Chondrocyte (in vitro differentiated cells): ENCODE measurements around the gene C11orf52. TPM values are rescaled to one million over a fixed set of nuclear protein-coding genes. Genes with fewer than 3 reads are reported as not detected.
A peak's percentile ranks its signal among the peaks of the same experiment; 100 is the strongest.
"Not testable (repeated sequence)": the region's sequence is repeated elsewhere in the genome, so short reads cannot be mapped to it uniquely, and the experiment has no call there.

ENCODE experiments used
- DNase-seq: peaks from one replicate; pipeline ENCODE4 v3.0.0; 2021; ENCODE audit warnings: mixed read lengths, low spot score
- H3K27ac Mint-ChIP-seq: one replicate; pipeline ENCODE4 v1.8.0; 2021; ENCODE audit warnings: mild to moderate bottlenecking, moderate library complexity, mixed read lengths; ENCODE audit not compliant: unreplicated experiment
- H3K27me3 Mint-ChIP-seq: 2 replicates; pipeline ENCODE4 v1.8.0; 2021; ENCODE audit warnings: low read depth, mixed read lengths
- H3K36me3 Mint-ChIP-seq: 2 replicates; pipeline ENCODE4 v1.8.0; 2021; ENCODE audit warnings: low read depth, mixed read lengths
- H3K4me1 Mint-ChIP-seq: 2 replicates; pipeline ENCODE4 v1.8.0; 2021; ENCODE audit warnings: low read depth, mild to moderate bottlenecking, mixed read lengths
- H3K4me3 Mint-ChIP-seq: one replicate; pipeline ENCODE4 v1.8.0; 2021; ENCODE audit warnings: mild to moderate bottlenecking, moderate library complexity, mixed read lengths; ENCODE audit not compliant: unreplicated experiment
- H3K9me3 Mint-ChIP-seq: 2 replicates; pipeline ENCODE4 v1.8.0; 2021; ENCODE audit warnings: low read depth, mixed read lengths
- total RNA-seq: library from RNA; stranded (reverse); gene quantifications from 3 replicates; pipeline ENCODE4 v1.2.1, GENCODE V29; 2021
- TF ChIP-seq, protein P1 (sequence below): fragments of 200-600 bp; sonication (generic); IDR thresholded peaks from 2 replicates; pipeline ENCODE4 v1.5.0; 2021; ENCODE audit warnings: antibody characterized with exemption, mild to moderate bottlenecking, moderate library complexity

Gene C11orf52
- total RNA-seq, 1 donor from 2014 or later: 0.67 TPM

DNA sequence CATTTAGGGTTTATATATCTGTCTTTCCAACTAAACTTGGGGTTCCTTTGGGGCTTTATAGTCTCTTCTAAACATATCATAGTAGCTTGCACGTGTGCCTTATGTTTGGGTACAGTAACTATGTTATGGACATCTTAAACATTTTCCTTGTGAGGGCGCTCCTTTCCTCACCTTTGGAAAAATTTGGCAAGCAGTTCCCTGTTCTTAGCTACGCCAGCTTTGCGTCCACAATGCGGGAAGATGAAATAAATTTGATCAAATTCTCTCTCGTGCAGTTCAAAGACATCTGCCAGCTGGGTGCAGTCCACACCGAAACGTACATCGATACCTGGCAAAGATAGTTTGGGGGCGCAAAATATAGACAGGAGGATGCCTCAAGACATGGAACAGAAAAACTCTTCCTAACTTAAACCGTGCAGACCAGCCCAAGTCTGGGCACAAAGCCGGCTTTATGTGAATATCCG, 40.3 kb upstream of the C11orf52 start:
- peak overlapping the region; percentile 95 for H3K4me3 Mint-ChIP-seq
- H3K27ac Mint-ChIP-seq: peak overlapping the region; percentile 100
- TF ChIP-seq, protein P1, sequence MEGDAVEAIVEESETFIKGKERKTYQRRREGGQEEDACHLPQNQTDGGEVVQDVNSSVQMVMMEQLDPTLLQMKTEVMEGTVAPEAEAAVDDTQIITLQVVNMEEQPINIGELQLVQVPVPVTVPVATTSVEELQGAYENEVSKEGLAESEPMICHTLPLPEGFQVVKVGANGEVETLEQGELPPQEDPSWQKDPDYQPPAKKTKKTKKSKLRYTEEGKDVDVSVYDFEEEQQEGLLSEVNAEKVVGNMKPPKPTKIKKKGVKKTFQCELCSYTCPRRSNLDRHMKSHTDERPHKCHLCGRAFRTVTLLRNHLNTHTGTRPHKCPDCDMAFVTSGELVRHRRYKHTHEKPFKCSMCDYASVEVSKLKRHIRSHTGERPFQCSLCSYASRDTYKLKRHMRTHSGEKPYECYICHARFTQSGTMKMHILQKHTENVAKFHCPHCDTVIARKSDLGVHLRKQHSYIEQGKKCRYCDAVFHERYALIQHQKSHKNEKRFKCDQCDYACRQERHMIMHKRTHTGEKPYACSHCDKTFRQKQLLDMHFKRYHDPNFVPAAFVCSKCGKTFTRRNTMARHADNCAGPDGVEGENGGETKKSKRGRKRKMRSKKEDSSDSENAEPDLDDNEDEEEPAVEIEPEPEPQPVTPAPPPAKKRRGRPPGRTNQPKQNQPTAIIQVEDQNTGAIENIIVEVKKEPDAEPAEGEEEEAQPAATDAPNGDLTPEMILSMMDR: no peak
- no peaks in the 10 kb centered on the region for H3K27me3 Mint-ChIP-seq
- peaks cover 11% of the 10 kb centered on the region for H3K4me1 Mint-ChIP-seq
- no peaks in the 10 kb centered on the region for H3K9me3 Mint-ChIP-seq
- no peaks in the 10 kb centered on the region for H3K36me3 Mint-ChIP-seq
- no peak for DNase-seq

DNA sequence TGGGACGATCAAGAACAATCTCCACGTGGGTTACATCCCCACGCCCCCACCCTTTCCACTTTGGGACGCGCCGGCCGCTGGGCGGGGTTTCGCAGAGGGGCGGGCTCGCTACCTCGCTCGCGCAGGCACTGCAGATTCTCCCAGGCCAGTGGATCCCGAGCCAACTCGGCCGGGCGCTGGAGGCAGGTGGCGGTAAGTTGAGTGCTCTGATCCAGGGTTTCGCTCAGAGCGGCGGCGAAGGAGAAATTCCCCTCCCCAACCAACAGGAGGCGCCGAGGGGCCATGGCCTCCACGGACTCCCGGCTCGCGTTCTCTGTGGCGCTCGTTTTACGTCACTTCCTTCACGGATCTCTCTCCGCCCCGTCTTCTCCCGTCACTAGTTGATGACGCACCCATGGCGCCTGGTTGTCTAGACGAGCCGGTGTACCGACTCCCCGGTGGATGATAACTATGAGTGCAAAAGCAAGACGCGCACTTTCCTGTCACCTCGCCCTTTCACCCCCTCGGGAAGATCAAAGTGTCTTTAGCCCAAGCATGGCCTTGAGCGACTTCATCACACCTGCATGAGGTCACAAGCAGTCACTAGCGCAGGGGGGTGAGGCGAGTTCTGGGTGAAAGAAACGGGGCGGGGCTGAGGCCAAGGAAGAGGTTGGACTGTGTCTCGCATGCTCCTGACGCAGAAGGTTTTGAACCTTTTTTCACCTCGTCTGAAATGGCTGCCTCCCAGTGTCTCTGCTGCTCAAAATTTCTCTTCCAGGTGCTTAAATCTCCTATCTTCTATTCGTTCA, 39.7 kb upstream of the C11orf52 start, which contains the start of the genes CFAP68 and FDXACB1:
CFAP68 (plus strand) TSS at position 693 of the 788 bp plus-strand sequence; CDS start at position 713, 20 bp downstream.
FDXACB1 (minus strand) TSS at position 317 of the 788 bp plus-strand sequence; CDS start at position 284, 33 bp downstream.
- peak within 1 kb of the TSS; percentile 100 for H3K27ac Mint-ChIP-seq
- peaks cover 11% of the 10 kb centered on the region for H3K4me1 Mint-ChIP-seq
- TF ChIP-seq, protein P1: peak; percentile 94
- DNase-seq: peak; percentile 98
- H3K27me3 Mint-ChIP-seq: no peaks in the 10 kb centered on the region
- H3K4me3 Mint-ChIP-seq: peak within 1 kb of the TSS; percentile 95
- H3K36me3 Mint-ChIP-seq: no peaks in the 10 kb centered on the region
- H3K9me3 Mint-ChIP-seq: no peaks in the 10 kb centered on the region

DNA sequence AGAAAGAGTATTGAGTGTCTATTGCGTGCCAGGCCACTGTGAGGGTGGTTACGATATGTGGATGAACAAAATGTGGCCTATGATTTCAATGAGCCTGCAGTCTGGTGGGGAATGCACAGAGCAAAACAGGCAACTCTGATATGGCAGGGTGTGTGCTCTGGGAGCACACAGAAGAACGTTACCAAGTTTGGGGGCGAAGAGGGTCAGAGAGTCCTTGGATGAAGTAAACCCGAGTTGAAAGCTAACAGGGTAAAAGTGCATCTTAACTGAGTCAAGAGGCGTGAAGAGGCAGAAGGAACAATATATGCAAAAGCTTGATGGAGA, 39.1 kb upstream of the C11orf52 start:
- H3K9me3 Mint-ChIP-seq: no peaks in the 10 kb centered on the region
- H3K4me3 Mint-ChIP-seq: peak overlapping the region; percentile 95
- H3K27ac Mint-ChIP-seq: peak overlapping the region; percentile 100
- TF ChIP-seq, protein P1: no peak
- peaks cover 11% of the 10 kb centered on the region for H3K4me1 Mint-ChIP-seq
- no peak for DNase-seq
- H3K27me3 Mint-ChIP-seq: no peaks in the 10 kb centered on the region
- no peaks in the 10 kb centered on the region for H3K36me3 Mint-ChIP-seq

DNA sequence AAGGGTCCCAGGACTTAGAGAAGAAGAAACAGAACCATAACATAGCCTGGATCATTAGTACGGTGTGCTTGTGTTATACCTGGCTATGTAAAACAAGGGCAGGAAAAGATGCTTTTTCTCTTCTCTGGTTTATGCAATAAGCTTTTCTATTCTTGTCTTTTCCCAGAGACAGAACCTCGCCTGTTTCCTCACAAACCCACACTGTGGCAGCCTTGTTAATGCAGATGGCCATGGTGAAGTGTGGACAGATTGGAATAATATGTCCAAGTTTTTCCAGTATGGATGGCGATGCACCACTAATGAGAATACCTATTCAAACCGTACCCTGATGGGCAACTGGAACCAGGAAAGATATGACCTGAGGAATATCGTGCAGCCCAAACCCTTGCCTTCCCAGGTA, 36.5 kb upstream of the C11orf52 start:
- H3K27ac Mint-ChIP-seq: no peak overlapping the region
- TF ChIP-seq, protein P1: no peak
- DNase-seq: no peak
- no peak overlapping the region for H3K4me3 Mint-ChIP-seq
- no peaks in the 10 kb centered on the region for H3K36me3 Mint-ChIP-seq
- peaks cover 11% of the 10 kb centered on the region for H3K4me1 Mint-ChIP-seq
- no peaks in the 10 kb centered on the region for H3K9me3 Mint-ChIP-seq
- H3K27me3 Mint-ChIP-seq: no peaks in the 10 kb centered on the region

DNA sequence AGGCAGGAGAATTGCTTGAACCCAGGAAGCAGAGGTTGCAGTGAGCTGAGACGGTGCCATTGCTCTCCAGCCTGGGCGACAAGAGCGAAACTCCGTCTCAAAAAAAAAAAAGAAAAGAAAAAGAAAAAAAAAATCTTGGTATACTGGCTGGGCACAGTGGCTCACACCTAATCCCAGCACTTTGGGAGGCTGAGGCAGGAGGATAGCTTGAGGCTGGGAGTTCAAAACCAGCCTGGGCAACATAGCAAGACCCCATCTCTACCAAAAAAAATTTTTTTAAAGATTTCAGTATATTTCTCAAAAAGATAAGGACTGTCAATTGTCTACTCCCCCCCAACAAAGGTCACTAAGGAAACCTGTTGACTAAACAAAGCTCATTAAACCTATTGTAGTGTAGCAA, 33.7 kb upstream of the C11orf52 start:
- not testable (repeated sequence) for H3K4me1 Mint-ChIP-seq, H3K27me3 Mint-ChIP-seq, H3K27ac Mint-ChIP-seq, H3K36me3 Mint-ChIP-seq, H3K9me3 Mint-ChIP-seq, H3K4me3 Mint-ChIP-seq, DNase-seq
